GM12891 (cell line): ENCODE results near the gene EDEM3.

Experiments used
- PAX5 ChIP-seq: IDR thresholded peaks from 2 replicates; pipeline ENCODE4 v1.6.1; 2011; ENCODE audit warnings: low read length, moderate library complexity, mild to moderate bottlenecking; ENCODE audit not compliant: insufficient read depth, severe bottlenecking
- POLR2A ChIP-seq: IDR thresholded peaks from 2 replicates; pipeline ENCODE4 v1.6.1; 2011; ENCODE audit warnings: low read depth, low read length, control low read depth
- POLR2AphosphoS5 ChIP-seq: IDR thresholded peaks from 2 replicates; pipeline ENCODE4 v1.6.1; 2011; ENCODE audit warnings: low read depth, low read length, control low read depth
- POU2F2 ChIP-seq: IDR thresholded peaks from 2 replicates; pipeline ENCODE4 v1.6.1; 2011; ENCODE audit warnings: low read depth, mild to moderate bottlenecking, control low read depth, low read length, moderate library complexity
- SPI1 ChIP-seq: IDR thresholded peaks from 2 replicates; pipeline ENCODE4 v1.6.1; 2011; ENCODE audit warnings: low read depth, low read length, control low read depth
- TAF1 ChIP-seq: IDR thresholded peaks from 2 replicates; pipeline ENCODE4 v1.6.1; 2011; ENCODE audit warnings: low read depth, low read length, control low read depth

DNA sequence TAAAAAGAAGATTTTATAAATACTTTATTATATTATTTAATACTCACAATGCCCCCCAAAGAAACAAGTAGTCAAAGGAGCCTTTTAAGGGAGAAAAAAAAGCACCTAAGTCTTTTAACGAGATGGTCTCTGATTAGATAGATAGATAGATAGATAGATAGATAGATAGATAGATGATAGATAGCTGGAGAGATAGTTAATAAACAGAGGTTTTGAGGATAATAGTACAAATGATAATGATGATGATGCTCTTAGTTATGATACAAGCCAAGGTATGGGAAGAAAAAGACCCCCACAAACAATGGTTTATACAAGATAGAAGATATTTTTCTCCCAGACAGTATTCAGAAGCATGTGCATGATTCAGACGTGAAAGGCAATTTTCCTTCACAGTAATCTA lies 14.6 kb upstream of the EDEM3 start:
- TF ChIP-seq POLR2A: no peak
- no peak for TF ChIP-seq POLR2AphosphoS5
- TF ChIP-seq TAF1: no peak
- no peak for TF ChIP-seq SPI1
- no peak for TF ChIP-seq PAX5
- no peak for TF ChIP-seq POU2F2
